ENCODE measurements around the gene SBK2. TPM values are rescaled to one million over a fixed set of nuclear protein-coding genes. Genes with fewer than 3 reads are reported as not detected.

SBK2 gene
- total RNA-seq, 1 experiment from 2014 or later, result not detected

- ChIA-PET CTCF (interaction anchor here (0.7 to 0.9 kb wide), 2 partner anchors 29 to 136 kb away, joined by 3 to 6 read pairs; partner anchors contain the start of gene ISOC2), POLR2A (interaction anchor here (1.6 kb wide), 1 partner anchor 14 kb away, joined by 11 read pairs; the partner anchor contains the start of gene ZNF628)
- Mint-ChIP-seq H3K9me3 (ENCODE audit: unreplicated experiment) (no peaks in the 10 kb centered on the region), H3K4me3 (ENCODE audit: unreplicated experiment) (no peak overlapping the region), H3K27me3 (ENCODE audit: insufficient read depth, unreplicated experiment) (no peaks in the 10 kb centered on the region), H3K27ac (ENCODE audit: unreplicated experiment) (no peak overlapping the region), H3K4me1 (ENCODE audit: low read depth, unreplicated experiment) (peaks cover 14% of the 10 kb centered on the region), H3K36me3 (ENCODE audit: insufficient read depth, unreplicated experiment) (peaks cover 24% of the 10 kb centered on the region)
- no peak for TF ChIP-seq CTCF (IDR thresholded peaks at IDR 0.05; ENCODE audit: insufficient read depth in 1 of 2, low read depth in 1 of 2, low read length in 1 of 2, severe bottlenecking in 1 of 2, unreplicated experiment in 1 of 2)
- peaks cover 7% of the 10 kb centered on the region; the same call in 1 of the 2 replicates for H3K4me1 ChIP-seq
- no peaks in the 10 kb centered on the region for H3K36me3 ChIP-seq (ENCODE audit: control insufficient read depth, insufficient read depth, low read length)
- H3K4me3 ChIP-seq (ENCODE audit: low read depth, low read length), result no peak overlapping the region
- BruUV-seq (replicated peaks), result no TSS peak
- H3K9me3 ChIP-seq, result no peaks in the 10 kb centered on the region
- intact Hi-C loops (cut with micrococcal nuclease; ENCODE audit: unreplicated experiment), result no loop called here
- DNase-seq, result no peak
- no peaks in the 10 kb centered on the region for H3K27me3 ChIP-seq (replicated peaks; ENCODE audit: control insufficient read depth, insufficient read depth, low read length)
These were observed 46.2 kb downstream of the SBK2 start for GRCh38 chr19:55490478-55491432.

DNA sequence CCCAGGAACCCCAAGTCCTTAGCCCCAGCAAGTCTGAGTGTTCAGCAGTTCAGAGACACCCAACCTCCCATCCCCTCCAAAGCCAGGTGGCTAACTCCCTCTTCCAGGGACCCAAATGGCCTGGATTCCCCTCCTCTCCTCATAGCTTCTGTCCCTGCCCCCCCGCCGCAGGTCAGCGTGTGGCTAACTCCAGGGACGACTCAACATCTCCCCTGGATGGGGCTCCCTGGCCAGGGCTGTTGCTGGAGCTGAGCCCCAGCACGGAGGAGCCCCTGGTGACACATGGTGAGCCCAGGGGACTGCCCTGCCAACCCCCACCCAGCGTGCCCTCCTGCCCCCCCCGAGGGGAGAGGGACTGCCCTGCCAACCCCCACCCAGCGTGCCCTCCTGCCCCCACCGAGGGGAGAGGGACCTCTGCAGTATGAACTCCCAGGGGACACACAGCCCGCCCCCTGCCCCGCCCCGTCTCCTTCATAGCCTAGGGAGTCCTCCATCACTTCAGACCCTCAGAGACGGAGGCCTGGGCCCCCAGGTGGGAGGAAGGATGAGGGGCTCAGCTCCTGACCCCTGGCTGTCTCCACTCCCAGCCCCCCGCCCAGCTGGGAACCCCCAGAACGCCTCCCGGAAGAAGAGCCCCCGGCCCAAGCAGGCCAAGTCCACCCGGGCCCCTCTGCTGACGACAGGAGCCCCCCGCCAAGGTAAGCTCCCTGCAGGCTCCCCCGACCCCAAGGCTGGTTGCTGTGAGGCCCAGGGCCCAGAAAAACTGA is 47.0 kb downstream of the SBK2 start:
- H3K4me3 Mint-ChIP-seq (ENCODE audit: unreplicated experiment), result no peak overlapping the region
- Histone ChIP-seq H3K27me3 (replicated peaks; ENCODE audit: control insufficient read depth, insufficient read depth, low read length) (no peaks in the 10 kb centered on the region), H3K4me1 (peaks cover 7% of the 10 kb centered on the region; the same call in 1 of the 2 replicates), H3K36me3 (ENCODE audit: control insufficient read depth, insufficient read depth, low read length) (no peaks in the 10 kb centered on the region), H3K4me3 (ENCODE audit: low read depth, low read length) (no peak overlapping the region), H3K9me3 (no peaks in the 10 kb centered on the region)
- no peaks in the 10 kb centered on the region for H3K27me3 Mint-ChIP-seq (ENCODE audit: insufficient read depth, unreplicated experiment)
- no peak for DNase-seq
- intact Hi-C loops (cut with micrococcal nuclease; ENCODE audit: unreplicated experiment), result no loop called here
- no TSS peak for BruUV-seq (replicated peaks)
- no peak overlapping the region for H3K27ac Mint-ChIP-seq (ENCODE audit: unreplicated experiment)
- peaks cover 32% of the 10 kb centered on the region for H3K36me3 Mint-ChIP-seq (ENCODE audit: insufficient read depth, unreplicated experiment)
- POLR2A ChIA-PET, result interaction anchor here (1.0 to 1.6 kb wide), 2 partner anchors 13 to 115 kb away, joined by 3 to 11 read pairs; partner anchors contain the start of genes ZNF628 and ZNF865
- no peak for TF ChIP-seq CTCF (IDR thresholded peaks at IDR 0.05; ENCODE audit: insufficient read depth in 1 of 2, low read depth in 1 of 2, low read length in 1 of 2, severe bottlenecking in 1 of 2, unreplicated experiment in 1 of 2)
- no peaks in the 10 kb centered on the region for H3K9me3 Mint-ChIP-seq (ENCODE audit: unreplicated experiment)
- peaks cover 15% of the 10 kb centered on the region for H3K4me1 Mint-ChIP-seq (ENCODE audit: low read depth, unreplicated experiment)
- CTCF ChIA-PET, result interaction anchor here (0.7 kb wide), 2 partner anchors 136 to 150 kb away, joined by 3 to 6 read pairs; partner anchors contain the start of gene KMT5C
